ENCODE results near the gene CFAP46.

DNA sequence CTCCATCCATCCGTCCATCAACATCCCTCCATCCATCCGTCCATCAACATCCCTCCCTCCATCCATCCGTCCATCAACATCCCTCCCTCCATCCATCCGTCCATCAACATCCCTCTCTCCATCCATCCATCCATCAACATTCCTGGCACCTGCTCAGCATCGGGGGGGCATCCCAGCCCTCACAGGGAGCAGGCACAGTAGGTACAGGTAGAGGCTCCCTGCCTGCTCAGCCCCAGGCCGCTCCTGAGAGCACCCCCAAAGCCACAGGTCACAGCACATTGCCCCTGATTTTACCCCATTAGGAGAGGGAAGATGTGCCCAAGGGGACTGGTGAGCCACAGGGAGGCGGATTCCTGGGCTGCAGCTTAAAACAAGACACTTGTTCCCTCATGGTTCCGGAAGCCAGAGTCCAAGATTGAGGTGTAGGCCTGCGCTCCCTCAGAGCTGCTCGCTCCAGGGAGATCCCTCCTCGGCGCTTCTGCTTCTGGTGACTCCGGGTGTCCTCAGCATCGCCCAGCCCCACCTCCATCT, 21.1 kb upstream of the CFAP46 start:
- TF ChIP-seq EZH2 (IDR thresholded peaks at IDR 0.05; ENCODE audit: borderline replicate concordance, low read length) = no peak
- TF ChIP-seq, protein P1, sequence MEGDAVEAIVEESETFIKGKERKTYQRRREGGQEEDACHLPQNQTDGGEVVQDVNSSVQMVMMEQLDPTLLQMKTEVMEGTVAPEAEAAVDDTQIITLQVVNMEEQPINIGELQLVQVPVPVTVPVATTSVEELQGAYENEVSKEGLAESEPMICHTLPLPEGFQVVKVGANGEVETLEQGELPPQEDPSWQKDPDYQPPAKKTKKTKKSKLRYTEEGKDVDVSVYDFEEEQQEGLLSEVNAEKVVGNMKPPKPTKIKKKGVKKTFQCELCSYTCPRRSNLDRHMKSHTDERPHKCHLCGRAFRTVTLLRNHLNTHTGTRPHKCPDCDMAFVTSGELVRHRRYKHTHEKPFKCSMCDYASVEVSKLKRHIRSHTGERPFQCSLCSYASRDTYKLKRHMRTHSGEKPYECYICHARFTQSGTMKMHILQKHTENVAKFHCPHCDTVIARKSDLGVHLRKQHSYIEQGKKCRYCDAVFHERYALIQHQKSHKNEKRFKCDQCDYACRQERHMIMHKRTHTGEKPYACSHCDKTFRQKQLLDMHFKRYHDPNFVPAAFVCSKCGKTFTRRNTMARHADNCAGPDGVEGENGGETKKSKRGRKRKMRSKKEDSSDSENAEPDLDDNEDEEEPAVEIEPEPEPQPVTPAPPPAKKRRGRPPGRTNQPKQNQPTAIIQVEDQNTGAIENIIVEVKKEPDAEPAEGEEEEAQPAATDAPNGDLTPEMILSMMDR (conservative IDR thresholded peaks at IDR 0.05 in 1 of 2, IDR thresholded peaks at IDR 0.05 in 1 of 2; ENCODE audit: extremely low read depth in 1 of 2, insufficient read depth in 1 of 2, low read depth in 1 of 2, low read length in 2 of 2) = no peak
